KBM-7 (cell line): Measurements from ENCODE around the gene LPIN2.
A peak's percentile ranks its signal among the peaks of the same experiment; 100 is the strongest.
"Not testable (repeated sequence)": the region's sequence is repeated elsewhere in the genome, so short reads cannot be mapped to it uniquely, and the experiment has no call there.

Experiments
- DNase-seq: peaks from one replicate; pipeline ENCODE4 v3.0.0-alpha.2; 2015
- in situ Hi-C: fragments of 300-500 bp; cut with MboI; formaldehyde crosslinking; loops from 2 replicates; pipeline ENCODE4 v1.14.3; 2020; ENCODE audit warnings: low sequenced_read_pairs, low pct_unique_long_range_greater_than_20kb, mixed read lengths

The LPIN2 gene

GRCh38 chr18:3013024-3013804 lies at the start of gene LPIN2:
Gene LPIN2 (minus strand): TSS chr18:3013144. CDS start chr18:2960840, 52,304 bp downstream.
- DNase-seq = peak; percentile 95
- in situ Hi-C loops = no loop called here

- peak; percentile 16 for DNase-seq
- in situ Hi-C loops = no loop called here
These were observed 48.8 kb upstream of the LPIN2 start for GRCh38 chr18:3061581-3062312.

GRCh38 chr18:3060667-3061580 lies 48.0 kb upstream of the LPIN2 start:
- in situ Hi-C loops = no loop called here
- peak; percentile 58 for DNase-seq

- DNase-seq = peak; percentile 21
- in situ Hi-C loops = no loop called here
These were observed 46.3 kb upstream of the LPIN2 start for GRCh38 chr18:3059272-3059671.

- DNase-seq = no peak
- in situ Hi-C loops = no loop called here
These were observed 45.6 kb upstream of the LPIN2 start for GRCh38 chr18:3058328-3059191.

GRCh38 chr18:3057526-3057925 lies 44.6 kb upstream of the LPIN2 start:
- DNase-seq = no peak
- in situ Hi-C loops = no loop called here

GRCh38 chr18:3056311-3056710 lies 43.4 kb upstream of the LPIN2 start:
- in situ Hi-C loops = no loop called here

GRCh38 chr18:3055816-3056215 lies 42.9 kb upstream of the LPIN2 start:
- no peak for DNase-seq
- in situ Hi-C loops = no loop called here

More at GRCh38 chr18:3056311-3056710, 43.4 kb upstream of the LPIN2 start:
- DNase-seq = no peak

- in situ Hi-C loops = no loop called here
- no peak for DNase-seq
These were observed 42.3 kb upstream of the LPIN2 start for GRCh38 chr18:3055186-3055728.

- in situ Hi-C loops = no loop called here
- no peak for DNase-seq
These were observed 41.8 kb upstream of the LPIN2 start for GRCh38 chr18:3054780-3055179.

GRCh38 chr18:3054214-3054613 lies 41.3 kb upstream of the LPIN2 start:
- in situ Hi-C loops = no loop called here
- no peak for DNase-seq

- in situ Hi-C loops = no loop called here
- DNase-seq = no peak
These were observed 40.1 kb upstream of the LPIN2 start for GRCh38 chr18:3053081-3053480.

- DNase-seq = no peak
- in situ Hi-C loops = no loop called here
These were observed 39.4 kb upstream of the LPIN2 start for GRCh38 chr18:3052411-3052758.

- peak; percentile 36 for DNase-seq
- in situ Hi-C loops = no loop called here
These were observed 38.9 kb upstream of the LPIN2 start for GRCh38 chr18:3051718-3052410.

- DNase-seq, in situ Hi-C loops: not testable (repeated sequence)
These were observed 37.0 kb upstream of the LPIN2 start for GRCh38 chr18:3049897-3050454.

GRCh38 chr18:3048820-3049349 lies 35.9 kb upstream of the LPIN2 start:
- in situ Hi-C loops = no loop called here

GRCh38 chr18:3048121-3048520 lies 35.2 kb upstream of the LPIN2 start:
- peak; percentile 15 for DNase-seq
- in situ Hi-C loops = no loop called here

More at GRCh38 chr18:3048820-3049349, 35.9 kb upstream of the LPIN2 start:
- DNase-seq = no peak
